GM12878 (cell line): ENCODE results near the gene C14orf93. TPM values are rescaled to one million over a fixed set of nuclear protein-coding genes. Genes with fewer than 3 reads are reported as not detected.
A peak's percentile ranks its signal among the peaks of the same experiment; 100 is the strongest.

ENCODE experiments used
- BHLHE40 ChIP-seq, 2 experiments: fragments of 450-650 bp in 1 of 2; IDR thresholded peaks; 2 replicates each; pipeline ENCODE4 v1.6.1; 2011 to 2017; ENCODE audit warnings: low read depth in 2 of 2, borderline replicate concordance in 1 of 2, improper control_type of control experiment in 1 of 2, low read length in 1 of 2, mild to moderate bottlenecking in 1 of 2
- CBX5 ChIP-seq: sonication (generic); IDR thresholded peaks from 2 replicates; pipeline ENCODE4 v1.6.1; 2016; ENCODE audit warnings: low read depth, moderate library complexity, mild to moderate bottlenecking, inconsistent platforms
- CHD1 ChIP-seq: IDR thresholded peaks from 2 replicates; pipeline ENCODE4 v1.6.1; 2012; ENCODE audit warnings: low read depth, low read length, improper control_type of control experiment
- CHD2 ChIP-seq: IDR thresholded peaks from 2 replicates; pipeline ENCODE4 v1.6.1; 2011; ENCODE audit warnings: low read depth, low read length, improper control_type of control experiment, borderline replicate concordance
- CHD4 ChIP-seq: fragments of 200-600 bp; sonication (generic); IDR thresholded peaks from 2 replicates; pipeline ENCODE4 v1.6.1; 2016; ENCODE audit warnings: mild to moderate bottlenecking
- CREB1 ChIP-seq: IDR thresholded peaks from 2 replicates; pipeline ENCODE4 v1.6.1; 2012; ENCODE audit warnings: low read depth, mild to moderate bottlenecking, inconsistent platforms
- ESRRA ChIP-seq: IDR thresholded peaks from 2 replicates; pipeline ENCODE4 v1.6.1; 2012; ENCODE audit warnings: mild to moderate bottlenecking, low read length, improper control_type of control experiment
- HDAC2 ChIP-seq: fragments of 200-600 bp; sonication (generic); IDR thresholded peaks from 2 replicates; pipeline ENCODE4 v1.6.1; 2017
- HDAC6 ChIP-seq: fragments of 200-600 bp; sonication (generic); IDR thresholded peaks from one replicate; pipeline ENCODE4 v1.8.0; 2017; ENCODE audit warnings: antibody characterized with exemption; ENCODE audit not compliant: unreplicated experiment
- IRF4 ChIP-seq: IDR thresholded peaks from 2 replicates; pipeline ENCODE4 v1.6.1; 2011; ENCODE audit warnings: low read depth, low read length
- KAT2A ChIP-seq: conservative IDR thresholded peaks from 2 replicates; pipeline ENCODE4 v1.6.1; 2011; ENCODE audit warnings: low read depth, low read length; ENCODE audit not compliant: control insufficient read depth
- NR2F1 ChIP-seq: fragments of 450-650 bp; conservative IDR thresholded peaks from 2 replicates; pipeline ENCODE4 v1.6.1; 2017; ENCODE audit warnings: mild to moderate bottlenecking
- NRF1 ChIP-seq: conservative IDR thresholded peaks from 2 replicates; pipeline ENCODE4 v1.6.1; 2011; ENCODE audit warnings: mild to moderate bottlenecking, low read depth, low read length, improper control_type of control experiment
- RCOR1 ChIP-seq: conservative IDR thresholded peaks from 2 replicates; pipeline ENCODE4 v1.6.1; 2012; ENCODE audit warnings: low read depth, low read length, improper control_type of control experiment
- RELA ChIP-seq: fragments of 450-650 bp; IDR thresholded peaks from 2 replicates; pipeline ENCODE4 v1.8.0; 2014; ENCODE audit warnings: borderline replicate concordance; ENCODE audit not compliant: partially characterized antibody
- RFX5 ChIP-seq: IDR thresholded peaks from 2 replicates; pipeline ENCODE4 v1.6.1; 2011; ENCODE audit warnings: low read depth, low read length, improper control_type of control experiment
- RUNX3 ChIP-seq: IDR thresholded peaks from 2 replicates; pipeline ENCODE4 v1.6.1; 2012; ENCODE audit warnings: low read length, inconsistent platforms
- SMAD5 ChIP-seq: IDR thresholded peaks from 2 replicates; pipeline ENCODE4 v1.6.1; 2016; ENCODE audit warnings: antibody characterized with exemption, low read depth
- SMARCA5 ChIP-seq: fragments of 450-650 bp; IDR thresholded peaks from 2 replicates; pipeline ENCODE4 v1.6.1; 2017; ENCODE audit warnings: mild to moderate bottlenecking
- SP1 ChIP-seq: IDR thresholded peaks from one replicate; pipeline ENCODE4 v1.6.1; 2011; ENCODE audit warnings: low read depth, low read length
- SREBF1 ChIP-seq: IDR thresholded peaks from 2 replicates; pipeline ENCODE4 v1.6.1; 2012; ENCODE audit warnings: mild to moderate bottlenecking, low read length
- SREBF2 ChIP-seq: IDR thresholded peaks from 2 replicates; pipeline ENCODE4 v1.6.1; 2012; ENCODE audit warnings: mild to moderate bottlenecking, low read length
- STAT1 ChIP-seq: fragments of 450-650 bp; conservative IDR thresholded peaks from 2 replicates; pipeline ENCODE4 v1.6.1; 2014; ENCODE audit warnings: antibody characterized with exemption, mild to moderate bottlenecking
- TARDBP ChIP-seq: IDR thresholded peaks from 2 replicates; pipeline ENCODE4 v1.6.1; 2016; ENCODE audit warnings: borderline replicate concordance
- TBL1XR1 ChIP-seq: IDR thresholded peaks from 2 replicates; pipeline ENCODE4 v1.6.1; 2012; ENCODE audit warnings: low read depth, low read length, improper control_type of control experiment
- YY1 ChIP-seq: IDR thresholded peaks from 2 replicates; pipeline ENCODE4 v1.6.1; 2011; ENCODE audit warnings: low read depth, mild to moderate bottlenecking, low read length
- ZBED1 ChIP-seq: IDR thresholded peaks from 2 replicates; pipeline ENCODE4 v1.6.1; 2016; ENCODE audit warnings: borderline replicate concordance
- ZNF217 ChIP-seq: fragments of 450-650 bp; IDR thresholded peaks from 2 replicates; pipeline ENCODE4 v1.6.1; 2017; ENCODE audit warnings: antibody characterized with exemption, mild to moderate bottlenecking
- polyA plus RNA-seq, 11 experiments: library from polyadenylated mRNA; depleted of rRNA in 4 of 11; unstranded in 6 of 11; stranded (reverse) in 5 of 11; fragments of >200 nt; fragmentation: Nextera tagmentation in 4 of 11; fragmentation: Illumina TruSeq in 1 of 11; extraction: Ambion mirVana in 4 of 11; extraction: Trizol in 1 of 11; gene quantifications; 1 replicate in 1 of 11; 2 replicates in 10 of 11; pipeline versions ENCODE4 v1.2.1 to v1.2.3, GENCODE V29; 2011 to 2016; ENCODE audit warnings: inconsistent platforms in 2 of 11, missing spikeins in 2 of 11, low read depth in 1 of 11
- total RNA-seq, 4 experiments: library from RNA; depleted of rRNA in 3 of 4; stranded (reverse); fragments of >200 nt in 3 of 4; fragmentation: Illumina TruSeq in 1 of 4; extraction: Trizol in 1 of 4; gene quantifications; 2 replicates each; pipeline versions ENCODE4 v1.2.1 to v1.2.3, GENCODE V29; 2013 to 2021
- TF ChIP-seq, protein P1 (sequence below): IDR thresholded peaks from 2 replicates; pipeline ENCODE4 v1.6.1; 2012; ENCODE audit warnings: mild to moderate bottlenecking, low read depth, low read length
- TF ChIP-seq, protein P2 (sequence below): IDR thresholded peaks from 2 replicates; pipeline ENCODE4 v1.6.1; 2011; ENCODE audit warnings: borderline replicate concordance, low read depth, mild to moderate bottlenecking, moderate library complexity, mixed read lengths, low read length; ENCODE audit not compliant: insufficient read depth; ENCODE audit errors: extremely low read length

C14orf93 gene
- total and polyA plus RNA-seq, 10 of the 15 experiments (the other 5 are each of a cell fraction or from before 2014, with no cell fraction given): 1.8 to 13.9 (median 10.2) TPM

DNA sequence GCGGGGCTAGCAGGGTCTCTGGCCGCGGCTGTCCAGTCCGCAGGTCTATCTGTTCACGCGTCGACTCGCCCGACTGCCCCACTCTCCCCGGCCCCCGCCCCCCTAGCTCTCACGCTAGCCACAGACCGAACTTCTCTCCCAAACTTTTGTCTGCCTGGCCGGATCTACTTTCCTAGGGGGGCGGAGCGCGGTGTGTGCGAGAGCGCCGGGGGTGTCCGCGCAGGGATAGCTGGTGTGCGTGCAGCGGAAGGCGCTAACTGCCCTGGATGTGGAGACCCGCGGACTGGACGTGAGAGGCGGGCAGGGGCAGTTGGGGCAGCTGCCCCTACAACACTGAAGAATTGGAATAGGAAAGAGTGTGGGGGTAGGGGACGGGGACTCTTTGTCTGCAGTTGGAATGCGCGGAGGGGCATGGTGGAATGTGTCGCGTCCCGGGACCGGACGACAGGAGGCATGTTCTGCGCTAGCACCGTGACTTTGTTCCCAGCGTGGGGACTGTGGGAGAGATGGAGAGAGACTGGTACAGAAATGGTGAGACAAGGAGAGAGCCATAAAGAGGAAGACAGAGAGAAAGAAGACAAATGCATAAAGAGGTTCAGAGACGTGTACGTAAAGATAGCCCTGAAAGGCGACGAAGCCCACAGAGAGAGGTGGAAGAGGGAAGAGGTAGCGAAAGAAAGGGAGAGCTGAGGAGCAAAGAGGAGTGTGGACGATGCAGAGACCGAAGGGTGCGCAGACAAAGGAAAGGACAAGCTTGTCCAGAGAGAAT is 27.3 kb downstream of the C14orf93 start, which contains the start of gene AJUBA (continued):
- no peak for TF ChIP-seq SMAD5
- no peak for TF ChIP-seq HDAC2
- TF ChIP-seq HDAC6: no peak
- TF ChIP-seq SREBF1: no peak
- 0 out of 2 replicates have a peak, but pooled peaks have one; percentile 32 for TF ChIP-seq IRF4
- TF ChIP-seq CHD1: no peak
- TF ChIP-seq CREB1: peak; percentile 59; the same call in 1 of the 2 replicates
- TF ChIP-seq TBL1XR1: no peak
- no peak for TF ChIP-seq KAT2A
- TF ChIP-seq CHD4: no peak
- no peak for TF ChIP-seq ESRRA
- TF ChIP-seq NR2F1: 0 out of 2 replicates have a peak, but pooled peaks have one; percentile 8
- no peak for TF ChIP-seq STAT1
- peak; percentile 28; the same call in 1 of the 2 replicates for TF ChIP-seq RUNX3
- no peak for TF ChIP-seq RELA
- TF ChIP-seq NRF1: no peak
- TF ChIP-seq ZNF217: no peak
- TF ChIP-seq BHLHE40 (IDR thresholded peaks at IDR 0.05; ENCODE audit: borderline replicate concordance in 1 of 2, low read depth in 2 of 2, low read length in 1 of 2): peak; percentile 34 to 47; a peak in 1 of 4 replicates
- TF ChIP-seq CBX5: no peak
- TF ChIP-seq, protein P1, sequence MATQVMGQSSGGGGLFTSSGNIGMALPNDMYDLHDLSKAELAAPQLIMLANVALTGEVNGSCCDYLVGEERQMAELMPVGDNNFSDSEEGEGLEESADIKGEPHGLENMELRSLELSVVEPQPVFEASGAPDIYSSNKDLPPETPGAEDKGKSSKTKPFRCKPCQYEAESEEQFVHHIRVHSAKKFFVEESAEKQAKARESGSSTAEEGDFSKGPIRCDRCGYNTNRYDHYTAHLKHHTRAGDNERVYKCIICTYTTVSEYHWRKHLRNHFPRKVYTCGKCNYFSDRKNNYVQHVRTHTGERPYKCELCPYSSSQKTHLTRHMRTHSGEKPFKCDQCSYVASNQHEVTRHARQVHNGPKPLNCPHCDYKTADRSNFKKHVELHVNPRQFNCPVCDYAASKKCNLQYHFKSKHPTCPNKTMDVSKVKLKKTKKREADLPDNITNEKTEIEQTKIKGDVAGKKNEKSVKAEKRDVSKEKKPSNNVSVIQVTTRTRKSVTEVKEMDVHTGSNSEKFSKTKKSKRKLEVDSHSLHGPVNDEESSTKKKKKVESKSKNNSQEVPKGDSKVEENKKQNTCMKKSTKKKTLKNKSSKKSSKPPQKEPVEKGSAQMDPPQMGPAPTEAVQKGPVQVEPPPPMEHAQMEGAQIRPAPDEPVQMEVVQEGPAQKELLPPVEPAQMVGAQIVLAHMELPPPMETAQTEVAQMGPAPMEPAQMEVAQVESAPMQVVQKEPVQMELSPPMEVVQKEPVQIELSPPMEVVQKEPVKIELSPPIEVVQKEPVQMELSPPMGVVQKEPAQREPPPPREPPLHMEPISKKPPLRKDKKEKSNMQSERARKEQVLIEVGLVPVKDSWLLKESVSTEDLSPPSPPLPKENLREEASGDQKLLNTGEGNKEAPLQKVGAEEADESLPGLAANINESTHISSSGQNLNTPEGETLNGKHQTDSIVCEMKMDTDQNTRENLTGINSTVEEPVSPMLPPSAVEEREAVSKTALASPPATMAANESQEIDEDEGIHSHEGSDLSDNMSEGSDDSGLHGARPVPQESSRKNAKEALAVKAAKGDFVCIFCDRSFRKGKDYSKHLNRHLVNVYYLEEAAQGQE: no peak
- peak; percentile 91 for TF ChIP-seq CHD2
- no peak for TF ChIP-seq RFX5
- TF ChIP-seq, protein P2, sequence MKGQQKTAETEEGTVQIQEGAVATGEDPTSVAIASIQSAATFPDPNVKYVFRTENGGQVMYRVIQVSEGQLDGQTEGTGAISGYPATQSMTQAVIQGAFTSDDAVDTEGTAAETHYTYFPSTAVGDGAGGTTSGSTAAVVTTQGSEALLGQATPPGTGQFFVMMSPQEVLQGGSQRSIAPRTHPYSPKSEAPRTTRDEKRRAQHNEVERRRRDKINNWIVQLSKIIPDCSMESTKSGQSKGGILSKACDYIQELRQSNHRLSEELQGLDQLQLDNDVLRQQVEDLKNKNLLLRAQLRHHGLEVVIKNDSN: no peak
- TF ChIP-seq SP1: no peak
- no peak for TF ChIP-seq YY1
- no peak for TF ChIP-seq ZBED1
- no peak; the same call in 1 of the 2 replicates for TF ChIP-seq SMARCA5
- no peak for TF ChIP-seq RCOR1
- TF ChIP-seq SREBF2: no peak
- 0 out of 2 replicates have a peak, but pooled peaks have one; percentile 62 for TF ChIP-seq TARDBP
